ENCODE data around the gene MCCC1. TPM values are rescaled to one million over a fixed set of nuclear protein-coding genes. Genes with fewer than 3 reads are reported as not detected.

The MCCC1 gene
- 23.9 and 24.1 TPM in 2 replicates for total RNA-seq

DNA sequence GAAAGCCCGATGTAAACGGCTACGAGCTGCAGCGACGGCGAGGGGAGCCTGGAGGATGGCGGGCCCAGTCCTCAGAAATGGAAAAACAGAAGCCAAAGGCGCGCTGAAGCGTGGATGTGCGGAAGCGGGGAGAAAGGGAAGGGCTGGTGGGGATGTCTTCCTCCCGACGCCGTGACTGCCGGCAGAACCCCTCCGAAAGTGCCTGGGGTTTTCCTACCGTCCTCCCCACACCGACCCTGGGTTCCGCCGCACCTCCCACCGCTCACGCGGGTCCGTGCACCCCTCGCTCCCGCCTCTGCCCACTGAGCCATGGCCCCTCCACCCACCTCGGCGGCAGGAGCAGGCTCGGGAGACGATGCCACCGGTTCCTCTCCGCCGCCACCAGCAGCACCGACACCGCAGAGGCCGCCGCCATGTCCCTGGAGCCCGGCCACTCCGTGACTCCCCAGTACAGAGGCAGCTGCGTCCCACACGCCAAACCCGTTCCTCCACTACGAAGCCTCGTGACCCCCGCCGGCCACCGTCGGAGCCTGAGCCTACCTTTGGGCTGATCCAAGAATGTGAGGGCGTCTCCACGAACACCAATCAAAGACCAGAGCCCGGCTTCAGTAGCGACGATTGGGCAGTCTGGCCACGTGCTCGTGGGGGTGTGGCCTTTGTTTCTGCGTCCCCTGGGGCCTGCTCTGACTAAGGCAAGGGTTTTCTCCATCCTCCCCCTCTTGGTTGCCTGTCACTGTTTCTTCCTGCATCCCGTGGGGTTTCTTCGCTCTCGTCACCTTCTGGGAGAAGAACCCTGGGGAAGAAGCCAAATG is at the start of gene MCCC1:
MCCC1 (minus strand) TSS at position 471 of the 812 bp plus-strand sequence; CDS start at position 415, 56 bp downstream.

DNA sequence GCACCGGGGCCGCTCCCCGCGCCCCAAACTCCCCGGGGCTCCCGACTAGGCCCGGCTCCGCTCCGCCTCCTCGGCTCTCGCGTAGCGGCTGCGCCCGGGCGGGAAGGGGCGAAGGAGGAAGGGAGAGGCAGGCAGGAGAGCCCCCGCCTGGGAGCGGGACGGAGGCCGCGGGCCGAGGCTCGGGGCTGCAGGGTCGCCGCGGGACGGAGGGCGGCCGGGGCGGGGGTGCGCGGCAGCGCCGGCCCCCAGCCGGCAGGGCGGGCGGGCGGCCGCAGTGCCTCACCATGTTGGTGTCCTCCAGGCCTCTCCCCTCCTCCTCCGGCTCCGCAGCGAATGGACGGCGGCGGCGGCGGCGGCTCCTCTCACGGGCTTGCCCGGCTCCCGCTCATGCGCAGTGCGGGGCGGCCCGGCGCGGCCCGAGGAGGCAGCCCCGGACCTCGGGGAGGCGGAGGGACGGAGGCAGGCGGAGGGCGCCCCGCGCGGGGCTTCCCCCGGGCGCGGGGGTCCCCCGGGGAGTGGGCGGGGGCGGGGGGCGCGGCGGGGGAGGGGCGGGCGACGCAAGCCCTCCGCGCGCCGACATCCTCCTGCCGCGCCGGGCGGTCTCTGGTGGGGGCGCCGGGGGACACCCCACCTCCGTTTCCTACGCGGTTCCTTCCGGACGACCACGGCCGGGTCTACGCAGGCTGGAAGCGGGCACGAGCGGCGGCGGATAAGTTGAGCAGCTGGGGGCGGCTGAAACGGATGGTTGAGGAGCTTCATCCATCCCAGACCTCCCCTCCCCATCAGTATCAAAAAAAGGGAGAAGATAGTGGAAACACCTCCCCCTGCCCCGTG is 118.9 kb downstream of the MCCC1 start, which contains the start of gene DCUN1D1:
DCUN1D1 (minus strand) TSS at position 335 of the 834 bp plus-strand sequence; CDS start at position 286, 49 bp downstream.

Other genes with a start within 250 kb of the MCCC1 start
- 27.4 and 40.7 TPM in 2 replicates for gene DCUN1D1, start 119.0 kb downstream of the MCCC1 start, total RNA-seq
- gene LAMP3, start 63.2 kb upstream of the MCCC1 start, total RNA-seq: 0.36 and 0.59 TPM in 2 replicates
- 2.0 and 3.7 TPM in 2 replicates for gene B3GNT5, start 153.8 kb upstream of the MCCC1 start, total RNA-seq